ENCODE measurements around the gene DRAXIN.

Gene DRAXIN

DNA sequence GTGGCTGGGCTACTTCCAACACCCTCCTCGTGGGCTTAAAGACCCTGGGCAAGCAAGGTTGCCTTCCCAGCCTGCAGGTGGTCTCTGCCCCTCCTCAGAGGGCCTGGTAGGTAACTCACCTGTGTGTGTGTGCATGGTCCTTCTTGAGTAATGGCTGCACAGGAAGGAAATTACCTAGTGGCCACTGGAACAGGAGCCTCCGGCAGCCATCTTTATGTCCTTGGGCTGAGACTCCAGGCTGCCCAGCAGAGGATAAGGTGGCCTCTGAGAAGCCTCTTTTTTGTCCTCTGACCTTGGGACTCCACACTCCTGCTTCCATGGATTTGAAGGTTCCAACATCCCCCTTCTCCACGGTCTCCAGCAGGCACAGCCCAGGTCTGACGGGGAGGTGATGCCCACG lies 20.0 kb downstream of the DRAXIN start:
- DNase-seq (ENCODE audit: low spot score): no peak

- DNase-seq (ENCODE audit: low spot score): no peak
Measured at GRCh38 chr1:11712285-11712684, 20.8 kb downstream of the DRAXIN start.

- no peak for DNase-seq (ENCODE audit: low spot score)
Measured at GRCh38 chr1:11713095-11713494, 21.6 kb downstream of the DRAXIN start.

GRCh38 chr1:11714831-11715575 lies 23.5 kb downstream of the DRAXIN start:
- DNase-seq (ENCODE audit: low spot score): no peak

DNA sequence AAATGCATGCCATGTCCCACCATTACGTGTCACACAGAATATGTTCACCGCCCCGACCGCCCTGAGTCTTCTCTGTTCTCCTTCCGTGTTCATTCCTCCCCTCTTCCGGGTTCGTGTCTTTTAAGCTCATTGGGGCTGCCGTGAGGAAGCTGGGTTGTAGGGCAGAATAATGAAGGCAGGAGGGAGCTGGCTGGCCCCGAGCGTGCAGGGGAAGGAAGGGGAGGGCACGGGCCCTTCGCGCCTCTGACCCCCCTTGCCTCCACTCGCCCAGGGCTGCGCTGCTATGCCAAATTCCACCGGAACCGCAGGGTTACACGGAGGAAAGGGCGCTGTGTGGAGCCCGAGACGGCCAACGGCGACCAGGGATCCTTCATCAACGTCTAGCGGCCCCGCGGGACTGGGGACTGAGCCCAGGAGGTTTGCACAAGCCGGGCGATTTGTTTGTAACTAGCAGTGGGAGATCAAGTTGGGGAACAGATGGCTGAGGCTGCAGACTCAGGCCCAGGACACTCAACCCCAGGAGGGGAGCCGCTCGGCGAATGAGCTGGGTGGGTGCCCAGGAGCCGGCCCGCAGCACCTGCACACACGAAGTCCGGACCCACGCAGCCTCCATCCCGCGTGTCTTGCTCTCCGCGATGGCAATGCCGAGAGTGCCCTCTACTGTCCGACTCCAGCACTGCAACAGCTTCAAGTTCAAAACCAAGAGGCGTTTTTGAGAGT lies 28.0 kb downstream of the DRAXIN start:
- DNase-seq (ENCODE audit: low spot score): peak; percentile 81

DNA sequence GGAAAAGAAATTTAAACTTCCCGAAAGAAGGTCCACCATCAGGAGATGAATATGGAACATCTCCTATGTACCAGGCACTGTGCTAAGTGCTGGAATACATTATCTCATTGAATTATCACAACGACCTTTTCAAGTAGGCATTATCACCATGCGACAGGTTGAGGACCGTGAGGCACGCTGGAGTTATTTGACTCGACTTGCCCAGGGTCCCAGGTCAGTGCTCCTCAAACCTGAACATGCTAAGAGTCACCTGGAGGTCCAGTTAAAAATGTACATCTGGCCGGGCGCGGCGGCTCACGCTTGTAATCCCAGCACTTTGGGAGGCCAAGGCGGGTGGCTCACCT lies 28.5 kb downstream of the DRAXIN start:
- no peak for DNase-seq (ENCODE audit: low spot score)

GRCh38 chr1:11720525-11720924 lies 29.0 kb downstream of the DRAXIN start:
- DNase-seq (ENCODE audit: low spot score): no peak

DNA sequence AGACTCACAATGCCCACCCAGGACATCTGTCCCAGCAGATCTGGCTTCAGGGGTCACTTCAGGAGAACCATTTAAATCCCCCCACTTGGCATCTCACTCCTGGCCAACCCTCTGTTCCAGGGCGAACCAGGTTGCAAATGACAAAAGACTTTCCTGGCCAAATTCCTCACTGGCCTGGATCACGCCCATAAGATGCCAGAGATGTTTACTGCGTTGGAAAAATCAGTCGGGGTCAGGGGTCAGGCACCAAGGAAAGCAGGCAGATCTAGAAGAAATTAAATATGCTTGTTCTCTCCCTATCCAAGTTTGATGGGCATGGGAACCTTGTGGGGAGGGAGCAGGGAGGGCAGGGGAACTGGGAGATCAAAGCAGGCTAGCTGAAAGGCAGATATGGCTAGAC lies 29.8 kb downstream of the DRAXIN start:
- DNase-seq (ENCODE audit: low spot score): no peak

DNA sequence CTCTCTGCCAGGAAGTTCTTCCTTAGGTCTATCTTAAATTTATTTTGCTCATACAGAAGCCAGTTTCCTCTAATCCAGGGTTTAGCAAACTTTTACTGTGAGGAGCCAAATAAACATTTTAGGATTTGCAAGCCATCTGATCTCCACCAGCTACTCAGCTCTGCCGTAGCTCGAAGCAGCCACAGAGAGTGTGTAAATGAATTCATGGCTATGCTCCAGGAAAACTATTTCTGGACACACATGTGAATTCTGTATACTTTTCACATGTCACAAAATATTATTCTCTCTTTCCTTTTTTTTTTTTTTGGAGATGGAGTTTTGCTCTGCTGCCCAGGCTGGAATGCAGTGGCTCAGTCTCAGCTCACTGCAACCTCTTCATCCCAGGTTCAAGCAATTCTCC lies 31.0 kb downstream of the DRAXIN start:
- no peak for DNase-seq (ENCODE audit: low spot score)

DNA sequence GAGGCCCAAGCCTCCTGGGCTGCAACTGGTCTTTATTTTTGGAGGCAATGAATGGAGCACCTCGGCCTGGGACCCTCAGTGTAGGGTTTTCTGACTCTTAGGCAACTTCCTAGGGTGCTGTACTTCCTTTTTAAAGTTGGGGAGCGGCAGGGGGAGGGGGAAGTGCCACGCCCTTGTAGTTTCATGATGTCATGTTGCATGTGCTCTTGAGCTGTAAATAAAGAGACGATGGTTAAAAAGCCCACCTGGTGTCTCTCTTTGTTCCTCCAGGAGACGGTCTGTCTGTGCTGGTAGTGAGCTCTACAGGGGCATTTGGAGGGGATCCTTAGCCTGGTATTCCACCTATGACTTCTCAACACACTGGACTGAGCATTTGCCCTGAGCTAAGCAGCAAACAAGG lies 34.1 kb downstream of the DRAXIN start:
- DNase-seq (ENCODE audit: low spot score): no peak

DNA sequence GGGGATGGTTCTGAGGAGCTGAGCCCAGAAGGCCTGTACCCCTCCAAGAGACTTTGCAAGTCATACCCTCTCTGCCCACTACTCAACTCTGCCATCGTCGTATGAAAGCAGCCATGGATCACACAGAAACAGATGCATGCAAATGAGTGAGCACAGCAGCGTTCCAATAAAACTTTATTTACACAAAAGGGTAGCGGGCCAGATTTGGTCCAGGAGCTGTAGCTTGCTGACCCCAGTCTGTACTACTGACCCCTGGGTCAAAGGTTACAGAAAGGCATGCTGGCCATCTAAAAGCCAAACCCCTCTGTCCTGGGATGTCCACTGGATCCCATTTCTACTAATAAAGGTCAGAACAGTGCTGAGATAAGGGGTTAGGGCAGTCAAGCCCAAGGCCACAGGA lies 35.6 kb downstream of the DRAXIN start:
- DNase-seq (ENCODE audit: low spot score): no peak

DNA sequence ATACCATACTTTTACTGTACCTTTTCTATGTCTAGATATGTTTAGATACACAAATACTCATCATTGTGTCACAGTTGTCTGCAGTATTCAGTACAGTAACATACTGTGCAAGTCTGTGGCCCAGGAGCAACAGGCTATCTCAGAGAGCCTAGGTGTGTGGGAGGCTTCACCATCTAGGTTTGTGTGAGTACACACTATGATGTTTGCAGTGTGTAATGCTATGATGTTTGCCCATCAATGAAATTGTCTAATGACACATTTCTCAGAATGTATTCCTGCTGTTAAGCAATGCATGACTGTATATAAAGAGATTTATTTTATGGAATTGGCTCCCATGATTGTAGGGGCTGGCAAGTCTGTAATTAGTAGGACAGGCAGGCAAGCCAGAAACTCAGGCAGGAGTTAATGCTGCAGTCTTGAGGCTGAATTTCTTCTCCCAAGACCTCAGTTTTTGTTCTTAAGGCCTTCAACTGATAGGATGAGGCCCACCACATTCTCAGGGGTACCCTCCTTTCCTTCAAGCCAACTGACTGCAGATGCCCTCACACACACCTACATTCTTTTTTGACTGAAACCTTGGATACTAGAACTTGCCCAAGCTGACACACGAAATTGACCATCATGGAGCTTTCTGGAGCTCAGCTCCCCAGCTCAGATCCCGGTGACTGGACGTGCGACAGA lies 36.8 kb downstream of the DRAXIN start:
- no peak for DNase-seq (ENCODE audit: low spot score)

DNA sequence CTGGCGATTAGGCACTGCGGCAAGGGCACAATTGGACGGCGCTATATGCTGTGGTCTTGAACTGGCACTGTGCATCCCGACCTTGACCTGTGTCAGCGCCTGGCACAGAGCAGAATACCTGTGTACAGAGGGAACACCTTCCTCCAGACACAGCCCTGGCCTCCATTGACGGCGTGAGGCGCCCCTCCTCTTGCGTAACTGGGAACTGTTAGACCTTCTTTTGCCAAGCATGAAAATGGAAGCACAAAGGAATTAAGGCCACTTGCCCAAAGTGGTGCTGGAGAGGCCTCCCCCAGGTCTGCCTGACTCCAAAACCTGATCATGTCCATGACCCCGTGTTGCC lies 37.6 kb downstream of the DRAXIN start:
- no peak for DNase-seq (ENCODE audit: low spot score)

DNA sequence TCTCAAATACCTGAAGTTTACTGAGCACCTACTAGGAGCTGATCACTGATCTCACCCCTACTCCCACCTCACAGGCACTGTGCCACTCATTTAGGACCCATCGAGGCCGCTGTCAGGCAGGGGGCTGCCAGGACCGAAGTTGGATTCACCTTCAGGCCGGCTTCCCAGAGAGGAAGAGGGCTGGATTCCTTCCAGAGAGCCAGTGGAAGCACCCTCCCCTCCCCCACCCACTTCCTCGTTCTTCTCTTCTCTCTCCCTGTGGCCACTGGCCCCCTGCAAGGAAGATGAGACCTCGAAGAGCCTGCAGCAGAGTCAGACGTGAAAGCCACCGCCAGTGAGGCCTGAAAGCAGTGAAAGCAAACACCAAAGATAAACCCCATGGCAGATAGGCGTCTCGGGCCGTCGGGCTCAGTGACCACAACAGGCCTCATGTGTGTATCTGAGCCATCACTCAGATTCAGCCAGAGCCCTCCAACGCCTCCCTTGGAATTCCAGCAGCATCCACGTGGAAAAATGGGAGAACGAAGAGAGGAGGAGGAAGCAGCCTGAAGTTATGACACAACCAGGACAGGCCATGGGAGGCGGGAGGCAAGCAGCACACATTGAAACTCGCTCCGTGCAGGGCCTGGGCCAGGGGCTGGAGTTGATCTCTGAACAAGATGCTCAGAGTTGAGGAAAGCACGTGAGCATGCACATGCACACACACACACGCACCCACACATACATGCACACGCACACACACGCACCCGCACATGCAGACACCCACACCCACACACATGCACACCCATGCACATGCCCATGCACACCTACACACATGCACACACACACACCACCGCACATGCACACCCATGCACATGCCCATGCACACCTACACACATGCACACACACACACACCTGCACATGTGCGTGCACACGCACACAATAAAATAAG lies 38.3 kb downstream of the DRAXIN start:
- no peak for DNase-seq (ENCODE audit: low spot score)

DNA sequence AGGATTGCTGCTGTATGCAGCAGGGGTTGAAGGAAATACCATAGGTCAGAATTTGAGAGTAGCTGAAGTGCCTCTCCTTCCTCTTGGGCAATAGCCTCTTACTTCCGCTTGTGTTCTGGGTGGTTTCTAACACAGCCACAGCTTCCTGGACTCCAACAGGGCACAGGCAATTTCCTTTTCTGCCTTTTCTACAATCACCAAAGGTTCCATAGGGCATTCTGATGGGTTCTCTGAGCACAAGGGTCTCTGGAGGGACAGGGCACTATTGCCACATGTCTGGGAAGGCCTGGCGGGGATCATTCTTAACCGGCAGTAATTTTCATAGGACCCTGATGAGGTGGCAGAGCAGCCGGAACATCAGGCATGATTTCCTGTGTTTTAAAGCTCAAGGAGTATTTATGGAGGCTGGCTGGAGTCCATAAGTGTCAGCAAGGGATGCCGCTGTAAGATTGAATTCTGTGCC lies 39.0 kb downstream of the DRAXIN start:
- DNase-seq (ENCODE audit: low spot score): no peak

GRCh38 chr1:11731691-11732283 lies 40.3 kb downstream of the DRAXIN start:
- peak; percentile 71 for DNase-seq (ENCODE audit: low spot score)

DNA sequence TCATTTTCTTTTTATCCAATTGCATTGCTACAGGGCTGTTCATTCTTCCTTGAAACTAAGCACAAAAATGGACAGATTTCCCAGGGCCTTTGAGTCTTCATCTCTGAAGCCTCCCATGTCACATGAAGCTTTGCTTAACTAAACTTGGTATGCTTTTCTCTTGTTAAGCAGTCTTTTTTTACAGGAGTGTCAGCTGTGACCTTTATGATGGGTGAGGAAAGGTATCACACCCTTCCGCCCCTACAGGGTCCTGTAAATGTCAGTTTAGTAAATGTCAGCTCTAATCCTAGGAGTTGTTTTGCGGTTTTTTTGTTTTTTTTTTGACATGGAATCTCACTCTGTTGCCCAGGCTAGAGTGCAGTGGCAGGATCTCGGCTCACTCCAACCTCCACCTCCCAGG lies 41.8 kb downstream of the DRAXIN start:
- no peak for DNase-seq (ENCODE audit: low spot score)

GRCh38 chr1:11735531-11735853 lies 44.0 kb downstream of the DRAXIN start:
- no peak for DNase-seq (ENCODE audit: low spot score)

DNA sequence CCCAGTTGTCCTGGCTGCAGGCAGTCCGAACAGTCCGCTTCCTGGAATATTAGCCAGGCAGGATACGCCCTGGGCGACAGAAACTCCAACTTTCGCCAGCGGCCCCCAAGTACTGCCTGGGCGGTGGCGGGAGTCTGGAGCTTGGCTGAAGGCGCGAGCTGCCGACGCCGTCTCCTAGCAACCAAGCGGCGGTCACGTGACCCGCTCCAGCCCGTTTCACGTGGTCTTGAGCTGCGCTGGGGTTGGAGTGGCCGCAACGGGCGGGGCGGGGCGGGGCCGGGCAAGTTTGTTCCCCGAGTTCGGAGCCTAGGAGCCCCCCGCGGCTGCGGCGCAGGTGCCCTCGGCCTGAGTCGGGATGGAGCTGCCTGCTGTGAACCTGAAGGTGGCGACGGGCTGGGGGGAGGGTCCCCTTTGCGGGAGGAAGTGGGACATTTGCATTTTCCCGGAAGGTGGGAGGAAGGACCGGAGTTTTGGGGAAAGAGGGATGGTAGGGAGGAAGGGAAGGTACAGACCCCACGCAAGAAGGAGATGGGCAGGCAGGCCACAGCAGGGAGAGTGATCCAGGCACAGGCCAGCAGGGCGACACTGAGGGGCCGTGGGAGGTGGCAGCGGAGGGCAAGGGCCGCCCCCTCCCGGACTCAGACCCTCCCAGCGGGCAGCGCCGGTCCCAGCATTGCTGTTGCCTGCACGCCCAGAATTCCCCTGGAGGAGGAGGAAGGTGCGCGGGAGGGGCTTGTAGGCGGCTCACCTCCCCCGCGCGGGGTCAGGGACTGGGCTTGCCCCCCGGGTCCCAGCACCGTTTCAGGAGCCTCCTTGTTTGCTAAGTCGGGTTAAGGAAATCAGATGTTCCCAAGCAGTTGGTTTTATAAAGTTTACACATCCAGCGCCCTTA lies 44.6 kb downstream of the DRAXIN start, which contains the start of gene AGTRAP:
AGTRAP (plus strand) TSS at position 283 of the 892 bp plus-strand sequence; CDS start at position 356, 73 bp downstream.
- DNase-seq (ENCODE audit: low spot score): peak; percentile 97

DNA sequence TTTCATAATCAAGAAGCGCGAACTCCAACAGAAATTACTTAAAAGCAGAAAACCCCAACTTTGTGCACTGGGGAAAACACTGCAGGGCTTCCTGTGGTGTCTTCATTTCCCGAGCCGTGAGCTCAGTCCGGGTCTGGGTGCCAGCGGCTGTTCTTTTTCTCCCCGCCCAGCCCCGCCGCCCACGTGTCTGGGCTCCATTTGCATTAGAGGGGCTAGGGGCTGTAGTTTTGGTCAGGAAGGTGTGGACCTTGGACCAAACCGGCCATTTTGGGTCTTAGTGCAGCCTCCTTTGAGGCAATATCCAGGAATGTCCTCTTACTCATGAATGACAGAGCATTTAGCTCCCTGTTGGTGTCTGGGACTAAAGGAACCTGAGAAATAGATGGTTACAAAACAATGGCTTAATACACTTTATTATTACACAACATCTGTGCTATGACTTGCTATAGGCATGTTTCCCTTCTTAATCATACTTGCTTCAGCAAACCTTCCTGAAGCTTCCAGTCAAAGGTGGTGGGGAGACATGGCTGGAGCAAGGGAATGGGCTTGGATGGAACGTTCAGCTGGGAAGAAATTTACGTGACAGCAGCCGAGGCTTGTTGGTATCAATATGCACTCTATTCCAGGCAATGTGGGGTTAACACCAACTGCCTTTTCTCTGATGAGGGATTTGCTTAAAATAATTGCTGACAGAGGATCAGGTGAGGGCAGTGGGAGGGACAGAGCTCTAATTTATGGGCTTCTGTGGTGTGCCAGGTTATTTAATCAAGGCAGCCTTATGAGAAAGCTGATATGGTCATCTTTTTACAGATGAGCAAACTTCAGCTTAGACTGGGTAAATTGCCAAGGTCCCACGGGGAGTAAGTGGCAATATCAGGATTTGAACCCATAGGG lies 45.5 kb downstream of the DRAXIN start:
- DNase-seq (ENCODE audit: low spot score): peak; percentile 76
